GM19193 (cell line): Measurements from ENCODE around the gene ROPN1L.

Source experiments
- POLR2A ChIP-seq: IDR thresholded peaks from 4 replicates; pipeline ENCODE4 v1.6.1; 2011; ENCODE audit not compliant: insufficient read depth, insufficient read length; ENCODE audit errors: extremely low read depth

The ROPN1L gene

GRCh38 chr5:10480237-10480985 is 38.7 kb downstream of the ROPN1L start:
- no peak for TF ChIP-seq POLR2A

- TF ChIP-seq POLR2A, result no peak
Observed at GRCh38 chr5:10481241-10481935, 39.7 kb downstream of the ROPN1L start.

- TF ChIP-seq POLR2A, result no peak
Observed at GRCh38 chr5:10482791-10483530, 41.3 kb downstream of the ROPN1L start.

- no peak for TF ChIP-seq POLR2A
Observed at GRCh38 chr5:10484774-10485141, 43.1 kb downstream of the ROPN1L start.

GRCh38 chr5:10485142-10485795 is 43.6 kb downstream of the ROPN1L start:
- TF ChIP-seq POLR2A, result no peak

- no peak for TF ChIP-seq POLR2A
Observed at GRCh38 chr5:10485897-10486296, 44.2 kb downstream of the ROPN1L start.

- no peak for TF ChIP-seq POLR2A
Observed at GRCh38 chr5:10486511-10487344, 45.0 kb downstream of the ROPN1L start.

GRCh38 chr5:10488144-10488543 is 46.5 kb downstream of the ROPN1L start:
- no peak for TF ChIP-seq POLR2A

- no peak for TF ChIP-seq POLR2A
Observed at GRCh38 chr5:10489810-10490426, 48.2 kb downstream of the ROPN1L start.

- no peak for TF ChIP-seq POLR2A
Observed at GRCh38 chr5:10490927-10491672, 49.4 kb downstream of the ROPN1L start.

- TF ChIP-seq POLR2A, result no peak
Observed at GRCh38 chr5:10491673-10492026, 50.0 kb downstream of the ROPN1L start.

- TF ChIP-seq POLR2A, result no peak
Observed at GRCh38 chr5:10493884-10494283, 52.2 kb downstream of the ROPN1L start.

- no peak for TF ChIP-seq POLR2A
Observed at GRCh38 chr5:10497554-10497953, 55.9 kb downstream of the ROPN1L start.
